ENCODE results near the gene TRIM33.
"Not testable (repeated sequence)": the region's sequence is repeated elsewhere in the genome, so short reads cannot be mapped to it uniquely, and the experiment has no call there.

The TRIM33 gene

DNA sequence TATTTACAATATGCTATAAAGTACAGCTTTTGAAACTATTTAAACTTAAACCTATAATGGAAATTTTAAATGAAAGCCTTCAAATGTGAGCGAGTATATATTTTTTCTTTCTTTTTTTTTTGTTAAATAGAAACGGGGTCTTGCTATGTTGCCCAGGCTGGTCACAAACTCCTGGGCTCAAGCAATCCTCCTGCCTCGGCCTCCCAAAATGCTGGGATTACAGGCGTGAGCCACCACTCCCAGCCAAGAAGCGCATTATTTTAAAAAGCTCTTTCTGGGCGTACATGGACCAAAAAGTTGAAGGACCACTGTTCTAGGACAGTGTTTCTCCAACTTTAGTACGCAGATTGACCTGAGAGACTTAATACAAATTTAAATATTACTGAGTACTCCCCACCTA, 87.5 kb downstream of the TRIM33 start:
- DNase-seq (ENCODE audit: low spot score) (no peak), FAIRE-seq (no peak)

DNA sequence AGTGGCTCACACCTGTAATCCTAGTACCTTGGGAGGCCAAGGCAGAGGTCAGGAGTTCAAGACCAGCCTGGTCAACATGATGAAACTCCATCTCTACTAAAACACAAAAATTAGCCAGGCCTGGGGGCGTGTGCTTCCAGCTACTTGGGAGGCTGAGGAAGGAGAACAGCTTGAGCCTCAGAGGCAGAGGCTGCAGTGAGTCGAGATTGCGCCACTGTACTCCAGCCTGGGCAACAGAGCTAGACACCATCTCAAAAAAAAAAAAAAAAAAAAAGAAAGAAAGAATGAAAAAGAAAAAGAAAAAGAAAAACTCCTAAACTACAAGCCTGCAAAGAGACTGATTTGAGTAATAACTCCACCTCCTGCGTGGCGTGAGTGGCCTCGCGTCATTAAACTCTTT, 92.1 kb downstream of the TRIM33 start:
- FAIRE-seq; DNase-seq (ENCODE audit: low spot score): not testable (repeated sequence)

DNA sequence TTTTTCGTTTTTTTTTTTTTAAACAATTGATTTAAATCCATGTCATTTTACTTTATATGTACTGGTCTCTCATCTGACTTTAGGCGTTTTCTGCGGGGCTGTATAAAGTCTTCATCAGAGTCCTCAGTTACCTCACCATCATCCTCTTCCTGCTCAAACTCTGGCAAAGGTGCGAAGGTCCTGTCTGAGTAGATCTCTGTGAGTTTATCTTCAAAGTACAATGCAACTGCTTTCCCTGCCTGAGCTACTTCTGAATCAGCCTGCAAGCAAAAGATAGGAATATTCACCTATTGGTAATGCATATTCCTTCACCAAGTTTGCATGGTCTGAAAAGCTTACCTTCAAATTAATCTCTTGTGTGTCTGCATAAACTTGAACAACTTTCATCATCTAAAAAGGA, 113.4 kb downstream of the TRIM33 start:
- DNase-seq (ENCODE audit: low spot score) (no peak), FAIRE-seq (no peak)

DNA sequence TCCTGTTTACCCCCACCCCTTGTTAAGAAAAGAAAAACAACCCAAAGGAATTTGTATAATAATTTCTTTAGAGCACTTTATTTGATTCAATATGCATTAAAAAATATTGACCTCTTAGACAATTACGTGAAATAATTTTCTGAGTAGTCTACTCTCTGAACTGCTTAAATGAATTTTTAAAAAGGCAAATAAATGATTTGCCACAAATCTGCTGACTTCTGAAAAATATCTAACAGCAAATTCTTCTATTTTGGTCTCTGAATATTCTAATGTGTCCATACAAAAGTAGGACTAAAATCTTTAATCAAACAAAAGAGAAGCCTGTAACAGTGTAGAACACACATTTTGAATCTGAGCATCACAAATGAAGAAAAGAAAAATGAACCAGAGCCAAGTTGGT, 115.1 kb downstream of the TRIM33 start:
- FAIRE-seq, result no peak

DNA sequence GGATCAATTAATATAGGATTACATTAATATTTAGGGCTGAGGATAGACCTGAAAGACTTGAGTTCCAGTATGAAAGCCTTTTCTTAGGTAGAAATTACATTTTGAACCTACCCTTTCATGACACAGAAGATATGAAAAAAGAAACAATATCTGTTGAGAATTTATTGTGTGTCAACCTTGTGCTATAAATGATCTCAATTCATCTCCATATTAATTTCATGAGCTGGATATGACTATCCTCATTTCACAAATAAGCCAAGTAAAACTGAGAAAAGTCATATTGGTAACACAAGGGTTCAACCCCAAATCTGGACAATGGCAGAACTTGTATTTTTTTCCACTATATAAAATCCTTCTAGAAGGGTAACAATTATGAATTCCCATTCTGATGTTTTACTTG, 120.0 kb downstream of the TRIM33 start:
- no peak for FAIRE-seq
- no peak for DNase-seq (ENCODE audit: low spot score)

More for the DNA sequence above, 115.1 kb downstream of the TRIM33 start:
- DNase-seq (ENCODE audit: low spot score), result no peak

DNA sequence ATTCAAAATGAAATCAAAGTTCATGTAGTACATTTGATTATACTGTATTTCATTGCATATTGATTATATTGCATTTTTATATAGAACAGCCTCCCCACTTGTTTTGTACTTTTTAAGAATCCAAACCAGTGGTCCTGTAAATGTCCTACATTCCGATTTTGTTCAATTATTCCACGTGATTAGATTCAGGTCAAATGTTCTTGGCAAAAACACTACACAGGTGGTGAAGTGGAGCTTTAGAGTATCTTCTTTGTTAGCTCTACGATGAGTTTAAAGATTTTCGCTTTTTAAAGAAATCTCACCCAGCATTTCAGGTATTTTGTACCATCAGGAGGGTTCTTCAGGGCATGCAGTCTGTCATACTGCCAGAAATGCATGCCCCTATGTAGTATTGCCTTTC, 120.6 kb downstream of the TRIM33 start:
- DNase-seq (ENCODE audit: low spot score), result no peak
- FAIRE-seq, result no peak

DNA sequence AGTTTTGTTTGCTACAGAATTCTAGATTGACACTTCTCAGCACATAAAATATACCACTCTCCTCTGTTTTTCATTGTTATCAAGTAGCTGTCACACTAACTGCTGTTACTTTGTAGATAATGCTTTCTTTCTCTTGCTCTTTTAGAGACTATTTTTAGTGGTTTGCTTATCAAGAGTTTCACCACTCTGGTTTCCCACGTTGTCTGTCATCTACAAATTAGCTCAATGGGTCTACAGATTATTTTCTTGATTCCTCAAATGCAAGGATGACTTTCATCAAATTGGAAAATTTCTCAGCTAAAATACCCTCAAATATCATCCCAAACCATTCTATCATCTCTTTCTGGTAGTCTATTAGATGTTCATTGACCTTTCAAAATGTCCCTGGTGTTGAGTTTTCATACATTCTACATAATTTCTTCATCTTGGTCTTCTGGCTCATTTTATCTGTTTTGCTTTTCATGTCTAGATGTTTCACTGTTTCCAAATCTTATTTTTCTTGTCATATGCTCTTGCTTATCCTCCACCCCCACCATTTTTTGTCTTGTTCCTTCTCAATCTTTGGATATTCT, 122.5 kb downstream of the TRIM33 start:
- FAIRE-seq, result no peak

DNA sequence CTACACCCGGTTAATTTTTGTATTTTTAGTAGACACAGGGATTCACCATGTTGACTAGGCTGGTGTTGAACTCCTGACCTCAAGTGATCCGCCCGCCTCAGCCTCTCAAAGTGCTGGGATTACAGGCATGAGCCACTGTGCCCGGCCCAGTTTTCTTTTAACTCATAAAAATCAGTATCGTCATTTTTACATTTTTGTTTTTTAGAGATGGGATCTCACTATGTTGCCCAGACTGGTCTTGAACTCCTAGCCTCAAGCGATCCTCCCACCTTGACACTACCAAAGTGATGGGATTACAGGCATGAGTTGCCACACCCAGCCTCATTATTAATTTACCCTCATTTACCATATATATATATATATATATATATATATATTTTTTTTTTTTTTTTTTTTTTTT, 123.4 kb downstream of the TRIM33 start:
- FAIRE-seq; DNase-seq (ENCODE audit: low spot score): not testable (repeated sequence)

More for the DNA sequence above, 122.5 kb downstream of the TRIM33 start:
- no peak for DNase-seq (ENCODE audit: low spot score)

DNA sequence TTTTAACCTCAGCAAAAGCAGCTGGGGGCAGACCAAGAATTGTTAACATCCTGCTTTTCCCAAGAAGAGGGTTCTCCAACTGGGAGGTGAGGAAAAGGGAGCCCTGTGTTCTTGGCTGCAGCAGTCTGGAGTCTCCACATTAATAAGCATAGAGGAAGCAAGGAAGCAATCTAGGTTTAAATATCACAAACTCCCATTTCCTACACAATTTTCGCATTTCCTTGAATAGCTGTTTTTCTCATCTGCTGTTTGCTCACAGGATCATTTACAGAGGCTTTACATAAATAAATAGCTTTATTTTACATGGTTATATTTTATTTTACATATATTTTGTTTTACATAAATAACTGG, 124.0 kb downstream of the TRIM33 start:
- DNase-seq (ENCODE audit: low spot score) (no peak), FAIRE-seq (no peak)

DNA sequence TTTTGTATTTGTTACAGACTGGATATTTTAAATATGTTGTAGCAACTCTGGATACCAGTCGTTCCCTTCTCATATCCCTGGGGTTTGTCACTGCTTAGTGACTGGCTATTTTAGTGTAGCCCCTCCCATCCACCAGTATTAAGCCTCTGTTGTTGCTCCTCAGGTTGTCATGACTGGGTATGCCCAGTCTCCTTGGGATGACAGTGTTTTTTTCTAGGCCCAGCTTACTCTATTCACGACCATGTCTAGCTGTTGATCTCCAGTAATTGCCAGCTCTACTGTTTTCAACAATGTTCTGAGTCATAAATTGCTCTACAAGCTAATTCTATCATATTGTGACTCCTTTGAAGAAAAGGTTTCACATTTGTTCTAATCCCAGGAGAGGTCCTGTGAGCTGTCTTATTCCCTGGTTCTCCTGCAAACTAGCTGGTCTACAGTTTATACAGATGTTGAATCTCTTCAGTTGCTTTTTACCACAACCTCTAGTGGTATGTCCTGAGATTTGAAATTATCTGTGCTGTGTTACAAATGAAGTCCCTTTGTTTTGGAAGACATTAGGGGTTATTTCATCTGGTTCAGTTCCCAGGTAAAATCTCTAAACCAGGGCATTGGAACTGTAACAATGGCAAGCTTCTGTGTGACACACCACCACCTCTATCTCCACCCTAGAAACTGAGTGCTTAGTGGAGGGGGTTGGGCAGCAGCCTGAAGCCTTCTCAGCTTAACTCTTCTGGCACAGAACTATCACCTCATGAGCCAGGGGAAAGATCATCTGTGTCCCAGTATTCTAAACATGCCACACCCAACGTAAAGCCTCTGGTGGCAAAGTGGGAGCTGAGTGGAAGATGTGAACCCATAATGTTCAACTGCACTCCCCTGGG, 124.6 kb downstream of the TRIM33 start:
- no peak for FAIRE-seq

DNA sequence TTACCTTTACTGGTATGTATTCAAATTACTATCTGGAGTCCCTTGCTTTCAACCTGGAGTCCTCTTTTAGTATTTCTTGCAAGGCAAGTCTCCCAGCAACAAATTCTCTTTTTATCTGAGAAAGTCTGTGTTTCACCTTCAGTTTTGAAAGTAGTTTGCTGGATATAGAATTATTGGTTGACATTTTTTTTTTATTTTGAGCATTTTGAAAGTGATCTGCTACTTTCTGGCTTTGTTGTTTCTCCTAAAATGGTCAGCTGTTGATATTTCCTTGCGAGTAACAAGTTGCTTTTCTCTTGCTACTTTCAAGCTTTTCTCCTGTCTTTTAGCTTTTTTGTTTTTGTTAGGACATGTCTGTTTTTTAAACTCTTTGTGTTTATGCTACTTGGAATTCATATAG, 126.1 kb downstream of the TRIM33 start:
- FAIRE-seq (no peak), DNase-seq (ENCODE audit: low spot score) (no peak)

More for the DNA sequence above, 124.6 kb downstream of the TRIM33 start:
- DNase-seq (ENCODE audit: low spot score), result no peak

DNA sequence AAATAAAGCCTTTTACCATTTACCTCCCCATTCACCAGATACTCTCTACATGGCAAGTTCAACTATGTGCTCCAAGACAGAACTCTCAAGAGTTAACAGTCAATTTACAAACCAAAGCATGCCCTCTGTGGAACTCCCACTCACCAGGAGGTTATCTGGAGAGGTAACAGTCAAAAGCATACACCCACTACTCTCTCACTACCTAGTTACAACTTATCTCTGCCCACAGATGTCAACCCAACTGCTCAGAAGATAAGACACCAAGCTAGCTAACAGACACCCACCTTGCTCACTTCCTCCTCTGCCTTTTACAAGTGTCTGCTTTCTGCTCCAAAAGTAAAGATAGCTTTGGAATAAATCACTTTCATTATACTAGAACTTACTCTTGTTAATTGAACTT, 131.0 kb downstream of the TRIM33 start:
- FAIRE-seq (no peak), DNase-seq (ENCODE audit: low spot score) (no peak)

DNA sequence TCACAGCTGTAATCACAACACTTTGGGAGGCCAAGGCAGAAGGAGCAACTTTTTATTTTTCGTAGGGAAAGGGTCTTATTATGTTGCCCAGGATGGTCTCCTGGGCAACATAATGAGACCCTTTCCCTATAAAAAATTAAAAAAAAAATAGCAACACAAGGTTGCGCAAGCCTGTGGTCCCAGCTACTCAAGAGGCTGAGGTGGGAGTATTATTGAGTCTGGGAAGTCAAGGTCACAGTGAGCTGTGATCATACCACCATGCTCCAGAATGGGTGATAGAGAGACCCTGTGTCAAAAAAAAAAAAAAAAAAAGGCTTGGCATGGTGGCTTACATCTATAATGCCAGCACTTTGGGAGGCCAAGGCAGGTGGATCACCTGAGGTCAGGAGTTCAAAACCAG, 131.6 kb downstream of the TRIM33 start:
- FAIRE-seq (no peak), DNase-seq (ENCODE audit: low spot score) (no peak)

DNA sequence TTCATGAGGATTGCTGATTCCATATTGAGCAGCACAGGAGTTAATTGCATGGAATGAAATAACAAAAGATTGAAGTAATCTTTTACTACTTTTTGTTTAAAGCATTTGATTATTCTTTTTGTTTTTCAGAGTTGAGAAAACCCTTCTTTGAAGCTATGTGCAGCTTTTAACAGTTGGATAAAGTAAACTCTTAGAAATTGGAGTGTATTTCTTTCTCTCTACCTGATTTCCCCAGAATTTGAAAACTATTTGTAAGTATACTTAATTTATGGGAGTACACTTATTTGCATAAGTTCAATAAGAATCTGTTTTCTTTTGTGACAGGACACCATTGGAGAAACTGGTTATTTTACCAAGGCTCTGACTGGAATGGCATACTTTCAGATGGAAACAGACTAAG, 133.6 kb downstream of the TRIM33 start:
- FAIRE-seq (no peak), DNase-seq (ENCODE audit: low spot score) (no peak)

DNA sequence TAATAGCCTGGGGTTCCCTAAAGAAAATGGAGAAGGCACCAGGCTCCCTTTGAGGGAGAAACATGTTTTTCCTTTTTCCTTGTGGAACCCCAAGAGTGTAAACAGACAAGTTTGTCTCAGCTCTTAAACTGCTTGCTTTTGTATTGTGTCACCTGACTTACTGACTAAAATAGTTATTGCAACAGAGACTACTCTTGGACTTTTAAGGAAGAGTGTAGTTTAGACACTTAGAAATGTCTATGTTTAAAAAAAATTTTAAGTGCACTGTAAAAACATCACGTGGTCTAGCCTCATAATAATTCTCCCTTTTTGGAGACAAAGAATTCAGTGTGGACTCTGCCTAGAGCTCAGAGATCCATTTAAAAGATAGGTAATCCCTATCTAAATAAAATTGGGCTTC, 141.1 kb downstream of the TRIM33 start:
- DNase-seq (ENCODE audit: low spot score), result no peak
- no peak for FAIRE-seq

DNA sequence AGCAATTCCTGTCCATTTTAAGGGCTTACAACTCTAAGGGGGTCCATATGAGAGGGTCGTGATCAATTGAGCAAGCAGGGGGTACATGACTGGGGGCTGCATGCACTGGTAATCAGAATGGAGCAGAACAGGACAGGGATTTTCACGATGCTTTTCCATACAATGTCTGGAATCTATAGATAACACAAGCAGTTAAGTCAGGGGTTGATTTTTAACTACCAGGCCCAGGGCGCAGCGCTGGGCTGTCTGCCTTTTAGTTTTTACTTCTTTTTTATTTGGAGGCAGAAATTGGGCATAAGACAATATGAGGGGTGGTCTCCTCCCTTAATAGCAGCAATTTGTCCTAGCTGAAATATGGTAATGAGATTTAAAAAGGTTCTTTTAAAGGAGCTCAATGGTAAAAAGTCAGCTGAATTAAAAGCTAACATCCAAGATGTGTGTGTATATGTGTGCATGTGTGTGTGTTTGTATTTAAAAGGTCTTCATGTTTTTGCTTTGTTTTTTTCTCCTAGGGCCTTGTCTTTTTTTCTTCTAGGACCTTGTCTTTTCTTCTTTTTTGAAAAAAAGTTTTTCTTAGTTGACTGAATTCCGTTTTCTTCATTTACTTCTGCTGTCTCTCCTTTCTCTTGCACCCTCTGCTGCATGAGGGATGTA, 141.6 kb downstream of the TRIM33 start:
- DNase-seq (ENCODE audit: low spot score), result not testable (repeated sequence)

DNA sequence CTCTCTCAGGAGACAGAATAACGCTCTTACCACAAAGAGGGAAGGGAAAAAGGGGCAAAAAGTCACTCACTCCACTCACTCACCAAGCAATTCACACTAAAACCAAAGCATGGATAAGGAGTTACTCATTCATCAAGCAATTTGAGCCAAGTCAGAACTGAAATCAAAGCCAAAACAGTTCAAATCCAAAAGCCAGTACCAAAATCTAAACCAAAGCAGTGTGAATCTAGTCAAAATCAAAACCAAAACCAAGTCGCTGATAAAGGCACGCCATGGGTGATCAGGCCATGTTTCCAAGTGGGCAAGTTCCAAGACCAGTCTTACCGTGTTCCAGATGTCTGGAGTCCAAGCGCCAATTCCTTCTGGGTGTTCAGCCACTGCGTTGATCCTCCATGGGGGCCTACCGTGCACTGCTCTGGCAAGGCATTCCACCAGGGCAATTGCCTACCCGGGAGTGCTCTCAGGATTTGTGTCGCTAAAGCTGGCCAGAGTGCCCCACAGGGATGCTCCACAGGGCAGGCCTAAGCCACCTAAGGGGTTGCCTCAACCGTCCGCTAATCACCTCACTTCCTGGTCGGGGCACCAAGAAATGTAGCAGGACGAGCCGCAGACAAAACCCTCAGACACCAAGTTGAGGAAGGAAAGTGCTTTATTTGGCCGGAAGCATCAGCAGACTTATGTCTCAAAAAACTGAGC, 142.3 kb downstream of the TRIM33 start:
- DNase-seq (ENCODE audit: low spot score) (no peak), FAIRE-seq (no peak)

More for the DNA sequence above, 141.6 kb downstream of the TRIM33 start:
- FAIRE-seq, result not testable (repeated sequence)

DNA sequence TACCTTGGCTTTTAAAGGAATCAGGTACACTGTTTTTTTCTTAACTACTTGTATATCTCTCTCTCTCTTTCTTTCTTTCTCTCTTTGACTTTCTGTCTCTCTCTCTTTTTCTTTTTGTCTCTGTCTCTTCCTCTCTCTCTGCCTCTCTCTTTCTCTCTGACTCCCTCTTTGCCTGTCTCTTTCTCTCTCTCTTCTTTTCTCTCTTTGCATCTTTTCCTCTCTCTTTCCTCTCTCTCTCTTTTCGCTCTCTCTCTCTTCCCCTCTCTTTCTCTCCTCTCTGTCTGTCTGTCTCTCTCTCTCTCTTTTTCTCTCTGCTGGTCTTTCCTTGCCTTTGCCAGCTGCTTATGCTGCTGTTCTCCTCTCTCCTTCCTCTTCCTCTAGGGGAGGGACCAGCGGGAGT, 143.2 kb downstream of the TRIM33 start:
- DNase-seq (ENCODE audit: low spot score), result no peak
- FAIRE-seq, result no peak

DNA sequence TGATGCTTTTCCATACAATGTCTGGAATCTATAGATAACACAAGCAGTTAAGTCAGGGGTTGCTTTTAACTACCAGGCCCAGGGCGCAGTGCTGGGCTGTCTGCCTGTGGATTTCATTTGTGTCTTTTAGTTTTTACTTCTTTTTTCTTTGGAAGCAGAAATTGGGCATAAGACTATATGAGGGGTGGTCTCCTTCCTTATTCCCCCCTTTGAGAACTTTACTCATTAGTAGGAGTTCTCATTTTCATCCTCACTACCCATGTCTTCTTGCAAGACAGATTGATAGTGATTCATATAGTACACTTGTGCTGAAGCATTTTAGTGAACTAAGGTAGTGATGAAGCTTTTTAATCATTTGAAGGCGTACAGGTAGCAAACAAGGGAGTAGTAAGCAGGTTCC, 147.8 kb downstream of the TRIM33 start:
- not testable (repeated sequence) for DNase-seq (ENCODE audit: low spot score); FAIRE-seq

DNA sequence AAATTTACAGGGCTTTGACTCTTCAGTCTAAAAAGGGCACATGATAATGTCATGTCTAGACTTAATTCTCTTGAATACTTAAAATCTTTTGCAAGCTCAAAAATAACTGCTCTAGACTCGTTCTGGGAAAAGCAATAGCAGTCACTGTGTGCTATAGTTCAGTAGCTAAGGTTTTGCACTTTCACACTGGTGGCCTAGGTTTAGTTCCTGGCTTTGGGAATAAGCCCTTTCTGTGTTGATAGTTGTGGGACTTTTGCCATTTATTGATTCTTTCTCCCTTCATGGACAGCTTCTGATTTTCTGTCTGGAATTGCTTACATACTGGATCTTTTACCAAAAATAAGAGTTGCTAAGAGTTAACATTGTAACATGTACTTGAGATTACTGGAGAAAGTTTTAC, 151.2 kb downstream of the TRIM33 start:
- DNase-seq (ENCODE audit: low spot score) (no peak), FAIRE-seq (no peak)

DNA sequence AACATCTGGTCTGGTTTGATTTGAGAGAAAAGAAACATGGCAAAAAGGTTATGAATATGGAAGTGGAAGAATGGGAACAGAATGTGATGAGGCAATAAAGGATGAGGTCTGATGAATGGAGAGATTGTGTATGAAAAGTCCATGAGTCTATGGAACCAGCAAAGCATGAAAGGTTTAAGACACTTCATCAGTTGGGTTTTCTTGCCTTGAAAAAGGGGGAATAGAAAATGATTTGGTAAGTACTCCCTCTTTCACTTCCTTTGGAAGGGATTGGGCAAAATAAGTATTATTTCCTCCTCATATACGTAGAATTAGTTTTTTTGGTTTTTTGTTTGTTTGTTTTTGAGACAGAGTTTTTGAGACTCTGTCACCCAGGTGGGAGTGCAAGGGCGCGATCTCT, 155.8 kb downstream of the TRIM33 start:
- no peak for DNase-seq (ENCODE audit: low spot score)
- FAIRE-seq, result no peak

DNA sequence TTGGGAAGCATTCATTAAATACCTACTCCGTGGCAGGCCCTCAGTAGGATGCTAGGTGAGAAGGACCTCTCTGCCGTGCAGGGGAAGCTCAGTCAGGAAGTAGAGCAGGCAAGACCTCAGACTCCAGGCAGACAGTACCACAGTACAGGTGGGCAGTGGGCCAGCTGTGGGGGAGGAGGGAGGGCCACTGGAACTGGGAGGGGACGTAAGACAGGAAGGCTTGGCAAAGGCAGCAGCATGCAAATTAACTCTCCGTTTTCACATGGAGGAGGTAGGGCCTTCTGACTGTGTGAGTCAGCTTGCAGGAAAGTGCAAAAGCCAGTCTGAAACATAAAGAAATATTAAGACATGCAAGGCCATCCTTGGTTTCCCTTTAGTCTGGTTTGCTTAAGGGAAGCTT, 157.7 kb downstream of the TRIM33 start:
- DNase-seq (ENCODE audit: low spot score) (peak; percentile 74), FAIRE-seq (no peak)

Data from urothelium cell line (cell line).